CD4-positive, alpha-beta T cell treated with Interleukin-15 for 1 hour (primary cell): Measurements from ENCODE around the gene CD300LG.

Source experiments
- DNase-seq: peaks from one replicate; pipeline ENCODE4 v3.0.0-alpha.2; 2020

Gene CD300LG

DNA sequence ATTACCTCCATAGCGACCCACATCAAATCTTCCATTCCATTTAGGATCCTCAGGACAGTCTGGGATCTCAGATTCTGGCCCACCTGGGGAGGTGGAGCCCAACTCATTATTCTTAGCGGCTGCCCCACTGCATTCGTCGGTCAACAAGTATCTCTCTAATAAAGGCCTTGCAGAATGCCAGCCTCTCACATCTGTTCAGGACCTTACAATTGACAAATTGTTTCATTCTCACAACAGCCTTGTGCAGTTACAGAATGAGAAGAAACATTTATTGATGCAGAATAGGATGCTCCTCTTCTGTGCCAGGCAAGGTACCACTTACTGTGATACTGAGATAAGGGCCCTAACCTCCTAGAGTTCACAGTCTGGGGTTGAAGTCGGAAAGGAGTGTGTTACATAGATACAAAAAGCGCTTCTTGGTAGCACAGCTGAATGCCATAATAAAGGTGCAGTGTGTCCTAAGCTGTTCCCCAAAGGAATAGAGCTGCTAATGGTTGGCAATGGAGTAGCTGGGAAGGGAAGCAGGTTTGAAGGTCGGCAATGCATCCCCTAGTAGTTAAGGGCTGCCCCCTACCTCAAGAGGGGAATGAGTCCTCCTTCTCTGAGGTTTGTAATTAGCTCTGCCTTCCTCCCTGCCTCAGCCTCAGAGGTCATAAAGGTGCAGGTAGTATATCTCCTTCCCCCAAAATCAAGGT, 62.7 kb downstream of the CD300LG start:
- no peak for DNase-seq

DNA sequence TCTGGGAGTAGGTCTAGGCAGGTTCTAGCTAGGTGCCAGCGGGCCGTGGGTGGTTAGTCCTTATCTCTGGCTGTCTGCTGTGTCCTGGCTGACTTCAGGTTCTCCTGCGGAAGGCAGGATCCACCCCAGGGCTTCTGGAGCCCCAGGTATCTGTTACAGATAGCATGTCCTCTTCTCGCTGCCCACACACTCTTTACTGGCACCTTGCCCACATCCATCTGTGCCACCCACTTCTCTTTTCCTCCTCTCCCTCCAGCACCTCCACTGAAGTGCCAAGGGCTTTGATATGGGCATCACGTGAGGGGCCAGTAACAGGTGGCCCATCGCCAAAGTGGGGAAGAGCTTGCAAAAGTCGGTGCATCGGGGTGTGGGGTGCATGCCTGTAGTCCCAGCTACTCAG, 64.9 kb downstream of the CD300LG start:
- no peak for DNase-seq

DNA sequence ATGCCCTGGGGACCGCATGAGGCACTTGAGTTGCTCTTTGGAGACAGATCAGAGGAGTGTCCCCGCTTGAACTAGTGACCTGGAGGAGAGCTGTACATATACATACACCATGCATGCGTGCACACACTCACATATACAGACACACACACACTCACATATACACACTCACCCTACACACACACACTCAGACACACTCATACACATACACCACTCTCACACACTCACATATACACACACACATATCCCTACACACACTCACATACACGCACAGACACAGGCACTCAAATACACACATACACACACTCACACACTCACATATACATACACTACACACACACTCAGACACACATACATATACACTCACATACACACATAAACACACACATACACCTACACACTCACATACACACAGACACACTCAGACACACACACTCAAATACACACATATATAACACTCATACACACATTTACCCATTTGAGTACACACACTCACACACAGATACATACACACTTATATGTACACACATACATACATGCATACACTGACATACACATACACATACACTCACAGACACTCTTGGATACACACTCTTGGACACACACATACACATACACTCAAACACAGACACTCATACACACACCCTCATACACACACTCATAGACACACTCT, 65.8 kb downstream of the CD300LG start:
- no peak for DNase-seq
